HCT116 (cell line): ENCODE results near the gene REN. TPM values are rescaled to one million over a fixed set of nuclear protein-coding genes. Genes with fewer than 3 reads are reported as not detected.

Source experiments
- ATAC-seq: fragments of 200-7000 bp; cut with Tn5 transposase; 2 replicates; pipeline ENCODE4 v1.9.1; 2020; ENCODE audit warnings: mild to moderate bottlenecking, moderate library complexity
- BruUV-seq: library from RNA; stranded (reverse); fragments of 400-500 nt; replicated peaks from 2 replicates; lab custom pipeline; 2021; lab: Mats Ljungman, UMichigan
- CTCF ChIA-PET: fragments of 300-600 bp; sonication (Branson Sonifier 250); formaldehyde crosslinking; loops from one replicate; lab custom pipeline; 2021; ENCODE audit warnings: antibody characterized with exemption; lab: Charles Lee
- POLR2A ChIA-PET: fragments of 300-600, 350-600 bp; sonication (Branson Sonifier 250); formaldehyde crosslinking; loops from one replicate; lab custom pipeline; 2021; ENCODE audit warnings: antibody characterized with exemption; lab: Charles Lee
- RAD21 ChIA-PET, 2 experiments: fragments of 300-600 bp; sonication (Branson Sonifier 250); formaldehyde crosslinking; loops; one replicate each; lab custom pipeline; 2023; ENCODE audit warnings: low total read pairs in 2 of 2; ENCODE audit not compliant: uncharacterized antibody in 2 of 2, unreplicated experiment in 2 of 2, low non-redundant PET in 1 of 2; lab: Charles Lee
- DNase-seq: peaks from one replicate; pipeline ENCODE4 v3.0.0-alpha.2; 2010; ENCODE audit warnings: low read depth, low spot score
- H2AFZ ChIP-seq: fragments of 200-600 bp; shearing (Covaris generic), sonication (generic); 2 replicates; pipeline ENCODE4 v1.6.1; 2017; ENCODE audit warnings: low read depth, mixed run types, mixed read lengths, antibody characterized with exemption, low read length; ENCODE audit not compliant: poor library complexity, severe bottlenecking
- H3K27ac ChIP-seq: 2 replicates; pipeline ENCODE4 v1.5.1; 2012; ENCODE audit warnings: low read depth, low read length
- H3K27me3 ChIP-seq: fragments of 200-600 bp; sonication (generic); 2 replicates; pipeline ENCODE4 v1.6.1; 2016; ENCODE audit warnings: mixed run types, low read length, mixed read lengths; ENCODE audit not compliant: insufficient read depth
- H3K36me3 ChIP-seq, 2 experiments: fragments of 200-500 bp in 1 of 2; fragments of 200-600 bp in 1 of 2; sonication (Bioruptor generic) in 1 of 2; sonication (generic) in 1 of 2; 2 replicates each; pipeline versions ENCODE4 v1.5.1 to v1.6.1; 2014 to 2016; ENCODE audit warnings: low read length in 2 of 2, inconsistent platforms in 1 of 2, mixed read lengths in 1 of 2, mixed run types in 1 of 2; ENCODE audit not compliant: insufficient read depth in 2 of 2, control insufficient read depth in 1 of 2
- H3K4me1 ChIP-seq, 2 experiments: fragments of 200-600 bp in 1 of 2; sonication (generic) in 1 of 2; 2 replicates each; pipeline versions ENCODE4 v1.5.1 to v1.6.1; 2012 to 2017; ENCODE audit warnings: low read length in 2 of 2, inconsistent platforms in 1 of 2, mild to moderate bottlenecking in 1 of 2, mixed read lengths in 1 of 2, mixed run types in 1 of 2, moderate library complexity in 1 of 2; ENCODE audit not compliant: insufficient read depth in 2 of 2, control insufficient read depth in 1 of 2
- H3K4me2 ChIP-seq: fragments of 200-600 bp; sonication (generic); 2 replicates; pipeline ENCODE4 v1.6.1; 2017; ENCODE audit warnings: mixed run types, low read length, mixed read lengths
- H3K4me3 ChIP-seq, 2 experiments: fragments of 200-600 bp in 1 of 2; sonication (generic) in 1 of 2; replicated peaks in 1 of 2; 2 replicates each; pipeline ENCODE4 v1.5.1; 2011 to 2016; ENCODE audit warnings: low read length in 2 of 2, control low read depth in 1 of 2, low read depth in 1 of 2, mild to moderate bottlenecking in 1 of 2, mixed read lengths in 1 of 2, mixed run types in 1 of 2
- H3K79me2 ChIP-seq: fragments of 200-600 bp; sonication (generic); 2 replicates; pipeline ENCODE4 v1.6.1; 2017; ENCODE audit warnings: mild to moderate bottlenecking, mixed run types, low read length, moderate library complexity, mixed read lengths; ENCODE audit not compliant: insufficient read depth
- H3K9ac ChIP-seq: fragments of 200-600 bp; sonication (generic); 2 replicates; pipeline ENCODE4 v1.6.1; 2016; ENCODE audit warnings: low read length, mixed read lengths
- H3K9me2 ChIP-seq: fragments of 200-600 bp; sonication (generic), shearing (Covaris generic); 2 replicates; pipeline ENCODE4 v1.6.1; 2017; ENCODE audit warnings: mixed run types, mild to moderate bottlenecking, moderate library complexity; ENCODE audit not compliant: insufficient read depth
- H3K9me3 ChIP-seq, 2 experiments: fragments of 200-500 bp in 1 of 2; fragments of 200-600 bp in 1 of 2; sonication (Bioruptor generic) in 1 of 2; sonication (generic) in 1 of 2; 2 replicates each; pipeline ENCODE4 v1.6.1; 2014 to 2017; ENCODE audit warnings: low read length in 2 of 2, mixed read lengths in 2 of 2, inconsistent platforms in 1 of 2, low read depth in 1 of 2, mild to moderate bottlenecking in 1 of 2, mixed run types in 1 of 2, moderate library complexity in 1 of 2; ENCODE audit not compliant: control insufficient read depth in 1 of 2, insufficient read depth in 1 of 2
- H4K20me1 ChIP-seq: fragments of 200-600 bp; sonication (generic), shearing (Covaris generic); 2 replicates; pipeline ENCODE4 v1.6.1; 2017; ENCODE audit warnings: mixed run types, mild to moderate bottlenecking, moderate library complexity; ENCODE audit not compliant: insufficient read depth
- POLR2A ChIP-seq: IDR thresholded peaks from 2 replicates; pipeline ENCODE4 v1.7.0; 2011; ENCODE audit warnings: borderline replicate concordance; ENCODE audit not compliant: insufficient read depth, insufficient read length; ENCODE audit errors: extremely low read depth
- SRF ChIP-seq: IDR thresholded peaks from 2 replicates; pipeline ENCODE4 v1.6.1; 2012; ENCODE audit warnings: low read depth
- ZFX ChIP-seq: fragments of 450-650 bp; IDR thresholded peaks from 2 replicates; pipeline ENCODE4 v1.6.1; 2017
- ZNF274 ChIP-seq: fragments of 200-500 bp; sonication (Bioruptor generic); IDR thresholded peaks from 2 replicates; pipeline ENCODE4 v1.6.1; 2014; ENCODE audit warnings: mild to moderate bottlenecking, low read depth, low read length, inconsistent platforms
- intact Hi-C: fragments of 100-400 bp; cut with micrococcal nuclease; formaldehyde crosslinking; loops from 2 replicates; pipeline ENCODE4 v1.10.0; 2022
- total RNA-seq: library from RNA; stranded (reverse); gene quantifications from one replicate; pipeline ENCODE4 v1.2.1, GENCODE V29; 2021; ENCODE audit not compliant: unreplicated experiment

Gene REN
- total RNA-seq, 1 experiment from 2014 or later = 0.47 TPM

- H2AFZ ChIP-seq = no peak overlapping the region
- BruUV-seq = no TSS peak
- TF ChIP-seq ZNF274 (no peak), ZFX (no peak), SRF (no peak)
- no peaks in the 10 kb centered on the region for H3K9me3 ChIP-seq
- DNase-seq = no peak
- H3K27ac ChIP-seq = no peak overlapping the region
- no peak for ATAC-seq
- peaks cover 8 to 27% of the 10 kb centered on the region in 2 experiments for H3K4me1 ChIP-seq
- no peaks in the 10 kb centered on the region for H3K27me3 ChIP-seq
- H3K9ac ChIP-seq = no peak overlapping the region
- H3K79me2 ChIP-seq = 0 out of 2 replicates have a peak, but pooled peaks cover 4% of the 10 kb centered on the region
- no peak overlapping the region for H3K4me3 ChIP-seq
- RAD21 ChIA-PET = interaction anchor here (1.6 to 3.3 kb wide), 2 partner anchors 42 kb away, joined by 5 to 17 read pairs; no protein-coding TSS in a partner anchor
- H4K20me1 ChIP-seq = no peaks in the 10 kb centered on the region
- POLR2A ChIA-PET = no interaction called here
- H3K9me2 ChIP-seq = no peaks in the 10 kb centered on the region
- intact Hi-C loops = no loop called here
- H3K4me2 ChIP-seq = no peak overlapping the region
- H3K36me3 ChIP-seq = no peaks in the 10 kb centered on the region
- CTCF ChIA-PET = interaction anchor here (0.9 to 3.3 kb wide), 4 partner anchors 30 to 194 kb away, joined by 3 to 53 read pairs (median 6); no protein-coding TSS in a partner anchor
Measured at GRCh38 chr1:204204944-204205343, 38.8 kb upstream of the REN start.

GRCh38 chr1:204203206-204203767 is 37.1 kb upstream of the REN start:
- no peaks in the 10 kb centered on the region for H3K27me3 ChIP-seq
- 0 out of 2 replicates have a peak, but pooled peaks cover 4% of the 10 kb centered on the region for H3K79me2 ChIP-seq
- no peak overlapping the region for H3K9ac ChIP-seq
- no peak overlapping the region for H3K27ac ChIP-seq
- no peak for TF ChIP-seq POLR2A
- ChIA-PET CTCF (interaction anchor here (1.8 kb wide), 1 partner anchor 40 kb away, joined by 11 read pairs; no protein-coding TSS in a partner anchor), RAD21 (no interaction called here), POLR2A (no interaction called here)
- ATAC-seq (no peak), DNase-seq (no peak)
- no peak overlapping the region for H3K4me3 ChIP-seq
- no TSS peak for BruUV-seq
- H3K9me2 ChIP-seq = no peaks in the 10 kb centered on the region
- peaks cover 20 to 44% of the 10 kb centered on the region in 2 experiments for H3K4me1 ChIP-seq
- H2AFZ ChIP-seq = no peak overlapping the region
- H3K4me2 ChIP-seq = peak overlapping the region; percentile 31
- no peaks in the 10 kb centered on the region for H4K20me1 ChIP-seq
- no peaks in the 10 kb centered on the region for H3K9me3 ChIP-seq
- intact Hi-C loops = no loop called here
- H3K36me3 ChIP-seq = no peaks in the 10 kb centered on the region
